Measurements from ENCODE around the gene CBX8. TPM values are rescaled to one million over a fixed set of nuclear protein-coding genes. Genes with fewer than 3 reads are reported as not detected.

CBX8 gene
- polyA plus RNA-seq, 2 of the 4 experiments (the other 2 are of a cell fraction): 1.5 to 13.1 TPM

GRCh38 chr17:79822583-79823124 lies 25.8 kb upstream of the CBX8 start:
- ChIA-PET CTCF (interaction anchor here (1.2 to 39.8 kb wide), 6 partner anchors 2 to 100 kb away, joined by 3 to 1281 read pairs (median 50); partner anchors contain the start of genes CBX4 and CBX8), POLR2A (interaction anchor here (1.3 kb wide), 1 partner anchor 17 kb away, joined by 9 read pairs; the partner anchor contains the start of gene CBX4)
- no peak overlapping the region for H3K4me3 ChIP-seq
- no peaks in the 10 kb centered on the region for H3K9me3 ChIP-seq
- no peak overlapping the region for H3K4me2 ChIP-seq
- DNase-seq (ENCODE audit: low read depth in 1 of 2, low spot score in 1 of 2) (no peak), FAIRE-seq (no peak), ATAC-seq (no peak)
- no peaks in the 10 kb centered on the region for H3K4me1 ChIP-seq
- no peak overlapping the region for H3K27ac ChIP-seq
- 93% methylated on average over 17 of the region's 17 CpGs for WGBS (ENCODE audit: missing lambda C conversion rate)
- TF ChIP-seq ZC3H11A (IDR thresholded peaks at IDR 0.05) (no peak), CHD4 (IDR thresholded peaks at IDR 0.05; ENCODE audit: borderline replicate concordance) (no peak), USF2 (IDR thresholded peaks at IDR 0.05) (no peak), BHLHE40 (IDR thresholded peaks at IDR 0.05; ENCODE audit: low read depth, low read length) (no peak), ESRRA (IDR thresholded peaks at IDR 0.05; ENCODE audit: borderline replicate concordance, low read length) (no peak), CTCF (IDR thresholded peaks at IDR 0.05) (no peak), FOSB (CRISPR knock-in tag; IDR thresholded peaks at IDR 0.05) (no peak), MAZ (IDR thresholded peaks at IDR 0.05; ENCODE audit: borderline replicate concordance, low read depth, low read length) (no peak), HEYL (CRISPR knock-in tag; IDR thresholded peaks at IDR 0.05) (no peak), JUN (IDR thresholded peaks at IDR 0.05) (no peak), RNF2 (IDR thresholded peaks at IDR 0.05; ENCODE audit: borderline replicate concordance, low read depth) (no peak), PHF8 (IDR thresholded peaks at IDR 0.05; ENCODE audit: borderline replicate concordance, low read depth) (no peak), HOXB13 (CRISPR knock-in tag; IDR thresholded peaks at IDR 0.05; ENCODE audit: low read depth) (no peak), RCOR1 (IDR thresholded peaks at IDR 0.05; ENCODE audit: low read depth, low read length) (no peak), ZFP36 (IDR thresholded peaks at IDR 0.05; ENCODE audit: borderline replicate concordance, partially characterized antibody) (no peak), RAD21 (conservative IDR thresholded peaks at IDR 0.05 in 1 of 2, IDR thresholded peaks at IDR 0.05 in 1 of 2) (no peak)

- H3K4me3 ChIP-seq: no peak overlapping the region
- H3K4me1 ChIP-seq: no peaks in the 10 kb centered on the region
- ChIA-PET CTCF (interaction anchor here (0.5 to 39.8 kb wide), 10 partner anchors 1 to 177 kb away, joined by 3 to 1281 read pairs (median 4); partner anchors contain the start of genes CBX4 and CBX8), POLR2A (interaction anchor here (1.3 kb wide), 1 partner anchor 18 kb away, joined by 9 read pairs; the partner anchor contains the start of gene CBX4)
- H3K9me3 ChIP-seq: no peaks in the 10 kb centered on the region
- FAIRE-seq (no peak), DNase-seq (ENCODE audit: low read depth in 1 of 2, low spot score in 1 of 2) (no peak), ATAC-seq (no peak; a peak in 1 of 6 replicates)
- H3K4me2 ChIP-seq: no peak overlapping the region
- 82% methylated on average over 12 of the region's 12 CpGs for WGBS (ENCODE audit: missing lambda C conversion rate)
- TF ChIP-seq SREBF2 (IDR thresholded peaks at IDR 0.05) (no peak), E2F6 (IDR thresholded peaks at IDR 0.05; ENCODE audit: borderline replicate concordance, low read depth) (no peak), CTCF (IDR thresholded peaks at IDR 0.05) (no peak), MAX (IDR thresholded peaks at IDR 0.05) (no peak), JUN (IDR thresholded peaks at IDR 0.05) (no peak), CBX2 (IDR thresholded peaks at IDR 0.05; ENCODE audit: borderline replicate concordance, low read depth) (no peak), CHD4 (IDR thresholded peaks at IDR 0.05; ENCODE audit: borderline replicate concordance) (no peak), NPAS2 (CRISPR knock-in tag; IDR thresholded peaks at IDR 0.05; ENCODE audit: borderline replicate concordance) (no peak), HES2 (IDR thresholded peaks at IDR 0.05) (no peak), RFX5 (IDR thresholded peaks at IDR 0.05) (no peak)
- H3K27ac ChIP-seq: no peak overlapping the region
Observed at GRCh38 chr17:79821331-79822095, 24.6 kb upstream of the CBX8 start.
